Hepatocyte (in vitro differentiated cells): ENCODE measurements around the gene GIMAP6. TPM values are rescaled to one million over a fixed set of nuclear protein-coding genes. Genes with fewer than 3 reads are reported as not detected.

ENCODE experiments used
- DNase-seq: peaks from one replicate; pipeline ENCODE4 v3.0.0-alpha.2; 2016; ENCODE audit warnings: low spot score
- H2AFZ ChIP-seq: fragments of 200-600 bp; sonication (generic); 2 replicates; pipeline ENCODE4 v1.6.0; 2016; ENCODE audit warnings: antibody characterized with exemption, mild to moderate bottlenecking
- H3K27ac ChIP-seq: fragments of 200-600 bp; sonication (generic); 2 replicates; pipeline ENCODE4 v1.5.1; 2016; ENCODE audit warnings: mild to moderate bottlenecking
- H3K27me3 ChIP-seq: fragments of 200-600 bp; sonication (generic); 2 replicates; pipeline ENCODE4 v1.6.1; 2016
- H3K36me3 ChIP-seq: fragments of 200-600 bp; sonication (generic); replicated peaks from 2 replicates; pipeline ENCODE4 v1.5.1; 2016; ENCODE audit warnings: low read depth; ENCODE audit not compliant: insufficient read depth
- H3K4me1 ChIP-seq: fragments of 200-600 bp; sonication (generic); 2 replicates; pipeline ENCODE4 v1.5.1; 2016; ENCODE audit warnings: mild to moderate bottlenecking, moderate library complexity; ENCODE audit not compliant: insufficient read depth
- H3K4me2 ChIP-seq: fragments of 200-600 bp; sonication (generic); 2 replicates; pipeline ENCODE4 v1.6.0; 2016
- H3K4me3 ChIP-seq: fragments of 200-600 bp; sonication (generic); 2 replicates; pipeline ENCODE4 v1.5.1; 2016; ENCODE audit warnings: mild to moderate bottlenecking
- H3K79me2 ChIP-seq: fragments of 200-600 bp; sonication (generic); 2 replicates; pipeline ENCODE4 v1.6.0; 2017; ENCODE audit warnings: mild to moderate bottlenecking
- H3K9me2 ChIP-seq: fragments of 200-600 bp; sonication (generic); replicated peaks from 2 replicates; pipeline ENCODE4 v1.6.0; 2017; ENCODE audit warnings: mild to moderate bottlenecking; ENCODE audit not compliant: insufficient read depth
- H3K9me3 ChIP-seq: fragments of 200-600 bp; sonication (generic); 2 replicates; pipeline ENCODE4 v1.5.1; 2016; ENCODE audit warnings: low read depth, mild to moderate bottlenecking
- H4K20me1 ChIP-seq: fragments of 200-600 bp; sonication (generic); 2 replicates; pipeline ENCODE4 v1.6.0; 2016; ENCODE audit warnings: mild to moderate bottlenecking; ENCODE audit not compliant: insufficient read depth, poor library complexity, severe bottlenecking
- EZH2 ChIP-seq: fragments of 200-600 bp; sonication (generic); IDR thresholded peaks from 2 replicates; pipeline ENCODE4 v1.6.1; 2016; ENCODE audit warnings: antibody characterized with exemption, mild to moderate bottlenecking, borderline replicate concordance
- EZH2phosphoT487 ChIP-seq: fragments of 200-600 bp; sonication (generic); IDR thresholded peaks from one replicate; pipeline ENCODE4 v1.6.1; 2018; ENCODE audit warnings: antibody characterized with exemption, mild to moderate bottlenecking, low read depth, moderate library complexity; ENCODE audit not compliant: unreplicated experiment, severe bottlenecking
- WGBS: methylation state at CpG from one replicate; pipeline ENCODE4 v1.1.6; 2016; ENCODE audit warnings: low lambda C conversion rate; ENCODE audit errors: missing lambda C conversion rate; 5-methylcytosine and 5-hydroxymethylcytosine counted together
- polyA plus RNA-seq: library from polyadenylated mRNA; unstranded; fragments of >200 nt; fragmentation: Nextera tagmentation; extraction: Ambion mirVana; gene quantifications from 2 replicates; pipeline ENCODE4 v1.2.1, GENCODE V29; 2016
- total RNA-seq: library from RNA; depleted of rRNA; stranded (reverse); fragments of >200 nt; gene quantifications from 2 replicates; pipeline ENCODE4 v1.2.3, GENCODE V29; 2014
- TF ChIP-seq, protein P1 (sequence below): fragments of 200-600 bp; sonication (generic); IDR thresholded peaks from 2 replicates; pipeline ENCODE4 v1.5.1; 2016; ENCODE audit warnings: antibody characterized with exemption, mild to moderate bottlenecking; ENCODE audit not compliant: poor library complexity

Gene GIMAP6
- total and polyA plus RNA-seq, 2 experiments from 2014 or later, result 0.27 to 0.82 TPM

DNA sequence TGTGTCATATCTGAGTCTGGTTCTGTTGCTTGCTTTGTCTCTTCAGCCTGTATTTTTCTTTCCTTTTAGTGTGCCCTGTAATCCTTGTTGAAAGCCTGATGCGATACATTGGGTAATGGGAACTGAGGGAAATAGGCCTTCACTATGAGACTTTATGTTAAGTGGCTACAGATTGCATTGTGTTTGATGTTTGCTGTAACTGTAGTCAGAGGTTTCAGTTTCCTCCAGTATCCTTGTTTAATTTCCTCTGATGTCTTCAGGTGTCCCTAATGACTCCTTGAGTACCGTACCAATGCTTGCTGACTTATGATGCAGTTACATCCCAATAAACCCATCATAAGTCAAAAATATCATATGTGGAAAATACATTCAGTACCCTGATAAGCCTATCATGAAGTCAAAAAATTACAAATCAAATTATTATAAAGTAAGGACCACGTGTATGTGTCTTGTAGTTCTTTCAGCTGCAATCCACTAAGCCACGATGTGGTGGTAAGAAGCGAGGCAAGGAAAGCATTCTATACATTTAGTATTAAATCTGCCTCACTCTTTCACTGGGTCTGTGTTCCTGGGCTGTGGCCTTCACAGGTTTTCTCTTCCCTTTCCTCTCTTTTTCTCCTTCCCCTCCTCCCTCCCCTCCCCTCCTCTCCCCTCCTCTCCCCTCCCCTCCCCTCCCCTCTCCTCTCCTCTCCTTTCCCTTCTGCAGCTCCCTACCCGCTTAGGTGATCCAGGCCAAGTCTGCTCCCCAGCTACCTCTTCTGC is 13.3 kb upstream of the GIMAP6 start:
- no peaks in the 10 kb centered on the region for H3K9me2 ChIP-seq
- H3K79me2 ChIP-seq, result no peaks in the 10 kb centered on the region
- no peak for DNase-seq
- no peak overlapping the region for H3K4me3 ChIP-seq
- no peak for TF ChIP-seq EZH2
- TF ChIP-seq EZH2phosphoT487, result no peak
- TF ChIP-seq, protein P1, sequence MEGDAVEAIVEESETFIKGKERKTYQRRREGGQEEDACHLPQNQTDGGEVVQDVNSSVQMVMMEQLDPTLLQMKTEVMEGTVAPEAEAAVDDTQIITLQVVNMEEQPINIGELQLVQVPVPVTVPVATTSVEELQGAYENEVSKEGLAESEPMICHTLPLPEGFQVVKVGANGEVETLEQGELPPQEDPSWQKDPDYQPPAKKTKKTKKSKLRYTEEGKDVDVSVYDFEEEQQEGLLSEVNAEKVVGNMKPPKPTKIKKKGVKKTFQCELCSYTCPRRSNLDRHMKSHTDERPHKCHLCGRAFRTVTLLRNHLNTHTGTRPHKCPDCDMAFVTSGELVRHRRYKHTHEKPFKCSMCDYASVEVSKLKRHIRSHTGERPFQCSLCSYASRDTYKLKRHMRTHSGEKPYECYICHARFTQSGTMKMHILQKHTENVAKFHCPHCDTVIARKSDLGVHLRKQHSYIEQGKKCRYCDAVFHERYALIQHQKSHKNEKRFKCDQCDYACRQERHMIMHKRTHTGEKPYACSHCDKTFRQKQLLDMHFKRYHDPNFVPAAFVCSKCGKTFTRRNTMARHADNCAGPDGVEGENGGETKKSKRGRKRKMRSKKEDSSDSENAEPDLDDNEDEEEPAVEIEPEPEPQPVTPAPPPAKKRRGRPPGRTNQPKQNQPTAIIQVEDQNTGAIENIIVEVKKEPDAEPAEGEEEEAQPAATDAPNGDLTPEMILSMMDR, result no peak
- no peak overlapping the region for H2AFZ ChIP-seq
- no peaks in the 10 kb centered on the region for H3K9me3 ChIP-seq
- no peaks in the 10 kb centered on the region for H4K20me1 ChIP-seq
- H3K36me3 ChIP-seq, result no peaks in the 10 kb centered on the region
- 83% methylated on average over 6 of the region's 6 CpGs for WGBS
- no peaks in the 10 kb centered on the region for H3K27me3 ChIP-seq
- no peak overlapping the region for H3K4me2 ChIP-seq
- no peak overlapping the region for H3K27ac ChIP-seq
- H3K4me1 ChIP-seq, result no peaks in the 10 kb centered on the region

DNA sequence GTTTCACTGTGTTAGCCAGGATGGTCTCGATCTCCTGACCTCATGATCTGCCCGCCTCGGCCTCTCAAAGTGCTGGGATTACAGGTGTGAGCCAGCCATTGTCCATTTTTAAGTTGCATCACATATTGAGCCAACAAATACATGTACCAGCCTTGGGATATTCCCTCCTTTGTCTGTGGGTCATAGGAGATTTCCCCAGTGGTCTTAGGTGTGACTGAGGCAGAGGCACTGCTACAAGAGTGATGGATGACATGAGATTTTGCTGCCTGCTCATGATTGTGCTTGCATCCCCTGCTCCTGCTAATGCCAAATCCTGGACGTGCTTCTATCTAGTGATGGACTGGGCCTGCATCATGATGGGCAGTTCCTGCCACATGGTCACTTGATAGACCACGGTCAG is 10.7 kb upstream of the GIMAP6 start:
- Histone ChIP-seq H3K36me3 (no peaks in the 10 kb centered on the region), H3K79me2 (no peaks in the 10 kb centered on the region), H3K9me2 (no peaks in the 10 kb centered on the region), H3K4me2 (no peak overlapping the region), H3K4me1 (no peaks in the 10 kb centered on the region), H3K9me3 (no peaks in the 10 kb centered on the region), H3K27ac (no peak overlapping the region), H3K4me3 (no peak overlapping the region), H3K27me3 (no peaks in the 10 kb centered on the region), H2AFZ (no peak overlapping the region), H4K20me1 (no peaks in the 10 kb centered on the region)
- 83% methylated on average over 5 of the region's 5 CpGs for WGBS
- TF ChIP-seq EZH2phosphoT487, result no peak
- TF ChIP-seq, protein P1, result no peak
- no peak for TF ChIP-seq EZH2
- DNase-seq, result no peak

DNA sequence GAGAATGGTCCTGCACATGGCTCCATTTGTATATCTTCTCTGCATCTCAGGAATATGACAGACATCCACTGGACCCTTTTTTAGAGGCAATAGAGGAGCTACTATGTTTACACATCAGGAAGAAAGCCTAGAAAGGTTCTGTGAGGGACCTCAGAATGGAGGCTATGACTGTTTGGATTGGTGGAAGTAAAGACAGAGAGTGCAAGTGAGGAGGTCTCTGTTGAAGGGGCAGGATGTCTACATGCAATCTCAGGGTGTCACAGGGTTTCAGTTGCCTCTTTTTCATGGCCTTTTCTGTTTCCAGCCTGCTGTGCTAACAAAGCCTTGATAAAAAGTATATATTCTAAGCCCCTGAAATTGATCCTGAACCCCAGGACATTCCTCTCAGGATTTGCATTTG is 9.7 kb upstream of the GIMAP6 start:
- Histone ChIP-seq H3K4me1 (no peaks in the 10 kb centered on the region), H2AFZ (no peak overlapping the region), H3K36me3 (no peaks in the 10 kb centered on the region), H3K9me2 (no peaks in the 10 kb centered on the region), H3K4me2 (no peak overlapping the region), H3K27ac (no peak overlapping the region), H3K27me3 (no peaks in the 10 kb centered on the region), H3K79me2 (no peaks in the 10 kb centered on the region), H3K9me3 (no peaks in the 10 kb centered on the region), H3K4me3 (no peak overlapping the region), H4K20me1 (no peaks in the 10 kb centered on the region)
- no peak for DNase-seq
- TF ChIP-seq, protein P1, result no peak
- TF ChIP-seq EZH2 (no peak), EZH2phosphoT487 (no peak)
